Measurements from ENCODE around the gene IGSF5.

IGSF5 gene

GRCh38 chr21:39727401-39728120 lies 17.4 kb upstream of the IGSF5 start:
- DNase-seq (ENCODE audit: extremely low read depth, insufficient read length) = no peak
- Histone ChIP-seq H3K4me3 (replicated peaks; ENCODE audit: low read depth, low read length) (no peak overlapping the region), H3K36me3 (ENCODE audit: control insufficient read depth, insufficient read depth, low read length) (no peaks in the 10 kb centered on the region), H3K27me3 (replicated peaks; ENCODE audit: control insufficient read depth, insufficient read depth, low read length) (no peaks in the 10 kb centered on the region)
- TF ChIP-seq CTCF (IDR thresholded peaks at IDR 0.05; ENCODE audit: insufficient read depth, low read length, poor library complexity, severe bottlenecking) = no peak

- Histone ChIP-seq H3K4me3 (replicated peaks; ENCODE audit: low read depth, low read length) (no peak overlapping the region), H3K27me3 (replicated peaks; ENCODE audit: control insufficient read depth, insufficient read depth, low read length) (no peaks in the 10 kb centered on the region), H3K36me3 (ENCODE audit: control insufficient read depth, insufficient read depth, low read length) (no peaks in the 10 kb centered on the region)
- no peak for DNase-seq (ENCODE audit: extremely low read depth, insufficient read length)
- TF ChIP-seq CTCF (IDR thresholded peaks at IDR 0.05; ENCODE audit: insufficient read depth, low read length, poor library complexity, severe bottlenecking) = no peak
Observed at GRCh38 chr21:39728341-39728740, 16.6 kb upstream of the IGSF5 start.

- no peaks in the 10 kb centered on the region for H3K27me3 ChIP-seq (replicated peaks; ENCODE audit: control insufficient read depth, insufficient read depth, low read length)
- no peak for TF ChIP-seq CTCF (IDR thresholded peaks at IDR 0.05; ENCODE audit: insufficient read depth, low read length, poor library complexity, severe bottlenecking)
- H3K4me3 ChIP-seq (replicated peaks; ENCODE audit: low read depth, low read length) = no peak overlapping the region
- no peaks in the 10 kb centered on the region for H3K36me3 ChIP-seq (ENCODE audit: control insufficient read depth, insufficient read depth, low read length)
- no peak for DNase-seq (ENCODE audit: extremely low read depth, insufficient read length)
Observed at GRCh38 chr21:39730418-39731157, 14.4 kb upstream of the IGSF5 start.

- H3K27me3 ChIP-seq (replicated peaks; ENCODE audit: control insufficient read depth, insufficient read depth, low read length) = no peaks in the 10 kb centered on the region
- DNase-seq (ENCODE audit: extremely low read depth, insufficient read length) = no peak
- H3K36me3 ChIP-seq (ENCODE audit: control insufficient read depth, insufficient read depth, low read length) = no peaks in the 10 kb centered on the region
- no peak overlapping the region for H3K4me3 ChIP-seq (replicated peaks; ENCODE audit: low read depth, low read length)
- no peak for TF ChIP-seq CTCF (IDR thresholded peaks at IDR 0.05; ENCODE audit: insufficient read depth, low read length, poor library complexity, severe bottlenecking)
Observed at GRCh38 chr21:39736716-39737115, 8.3 kb upstream of the IGSF5 start.

- Histone ChIP-seq H3K4me3 (replicated peaks; ENCODE audit: low read depth, low read length) (no peak overlapping the region), H3K27me3 (replicated peaks; ENCODE audit: control insufficient read depth, insufficient read depth, low read length) (no peaks in the 10 kb centered on the region), H3K36me3 (ENCODE audit: control insufficient read depth, insufficient read depth, low read length) (no peaks in the 10 kb centered on the region)
- no peak for DNase-seq (ENCODE audit: extremely low read depth, insufficient read length)
- no peak for TF ChIP-seq CTCF (IDR thresholded peaks at IDR 0.05; ENCODE audit: insufficient read depth, low read length, poor library complexity, severe bottlenecking)
Observed at GRCh38 chr21:39737376-39738000, 7.5 kb upstream of the IGSF5 start.

All from GM06990 (cell line).